Spinal cord (tissue), 10 donors: ENCODE data around the gene DLGAP3. TPM values are rescaled to one million over a fixed set of nuclear protein-coding genes. Genes with fewer than 3 reads are reported as not detected.

Source experiments
- DNase-seq, 6 donors: peaks; one replicate each; pipeline versions ENCODE4 v3.0.0 to v3.0.0-alpha.2; 2013 to 2015; ENCODE audit warnings: low spot score in 6 of 6, low read depth in 4 of 6
- H3K27ac ChIP-seq: one replicate; pipeline ENCODE4 v1.5.1; 2013; ENCODE audit warnings: low read depth, low read length, control low read depth
- H3K27me3 ChIP-seq: one replicate; pipeline ENCODE4 v1.6.1; 2013; ENCODE audit warnings: low read length; ENCODE audit not compliant: control insufficient read depth, insufficient read depth
- H3K36me3 ChIP-seq: one replicate; pipeline ENCODE4 v1.6.1; 2013; ENCODE audit warnings: low read length; ENCODE audit not compliant: control insufficient read depth, insufficient read depth
- H3K4me1 ChIP-seq: one replicate; pipeline ENCODE4 v1.6.1; 2013; ENCODE audit warnings: low read length; ENCODE audit not compliant: control insufficient read depth, insufficient read depth
- H3K4me3 ChIP-seq: one replicate; pipeline ENCODE4 v1.5.1; 2013; ENCODE audit warnings: low read depth, low read length, control low read depth
- H3K9me3 ChIP-seq: one replicate; pipeline ENCODE4 v1.6.1; 2013; ENCODE audit warnings: low read length; ENCODE audit not compliant: control insufficient read depth, insufficient read depth
- WGBS: methylation state at CpG from one replicate; pipeline ENCODE4 v1.1.5; 2013; ENCODE audit warnings: missing lambda C conversion rate; ENCODE audit not compliant: insufficient coverage; 5-methylcytosine and 5-hydroxymethylcytosine counted together
- polyA plus RNA-seq, 2 donors: library from polyadenylated mRNA; unstranded; fragments of 120-200 nt; gene quantifications; one replicate each; pipeline ENCODE4 v1.2.1, GENCODE V29; 2013; ENCODE audit not compliant: insufficient read length in 2 of 2
- total RNA-seq, 2 donors: library from RNA; depleted of rRNA in 1 of 2; stranded (reverse); fragments of 120-200 nt in 1 of 2; fragments of >200 nt in 1 of 2; gene quantifications; one replicate each; pipeline versions ENCODE4 v1.2.3 to v1.2.4, GENCODE V29; 2013 to 2014
- donor health status: healthy.

DLGAP3 gene
- total and polyA plus RNA-seq, 4 donors = 5.2 to 41.1 (median 22.9) TPM

DNA sequence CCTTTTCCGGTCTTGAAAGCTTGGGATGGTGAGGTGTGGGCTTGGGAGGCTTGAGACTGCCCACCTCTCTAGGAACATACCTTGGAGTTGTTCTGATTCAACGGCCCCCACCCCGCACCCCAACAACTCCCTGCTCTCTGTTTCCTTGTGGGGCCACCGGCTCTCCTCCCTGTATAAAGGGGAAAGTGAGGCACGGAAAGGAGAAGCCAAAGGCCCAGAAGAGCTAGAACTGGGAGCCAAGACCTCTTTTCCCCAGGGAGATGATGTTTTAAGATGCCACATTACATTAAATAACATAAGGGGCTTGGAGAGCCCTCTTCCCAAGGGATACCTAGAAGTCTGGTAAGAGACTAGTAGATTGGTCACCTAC lies 1.2 kb upstream of the DLGAP3 start:
- H3K27me3 ChIP-seq = peaks cover 17% of the 10 kb centered on the region
- peaks cover 23% of the 10 kb centered on the region for H3K4me1 ChIP-seq
- no peaks in the 10 kb centered on the region for H3K9me3 ChIP-seq
- WGBS = no CpG with 5 or more reads among the region's 5 CpGs
- H3K4me3 ChIP-seq = no peak overlapping the region
- no peak overlapping the region for H3K27ac ChIP-seq
- DNase-seq = no peak
- H3K36me3 ChIP-seq = no peaks in the 10 kb centered on the region

DNA sequence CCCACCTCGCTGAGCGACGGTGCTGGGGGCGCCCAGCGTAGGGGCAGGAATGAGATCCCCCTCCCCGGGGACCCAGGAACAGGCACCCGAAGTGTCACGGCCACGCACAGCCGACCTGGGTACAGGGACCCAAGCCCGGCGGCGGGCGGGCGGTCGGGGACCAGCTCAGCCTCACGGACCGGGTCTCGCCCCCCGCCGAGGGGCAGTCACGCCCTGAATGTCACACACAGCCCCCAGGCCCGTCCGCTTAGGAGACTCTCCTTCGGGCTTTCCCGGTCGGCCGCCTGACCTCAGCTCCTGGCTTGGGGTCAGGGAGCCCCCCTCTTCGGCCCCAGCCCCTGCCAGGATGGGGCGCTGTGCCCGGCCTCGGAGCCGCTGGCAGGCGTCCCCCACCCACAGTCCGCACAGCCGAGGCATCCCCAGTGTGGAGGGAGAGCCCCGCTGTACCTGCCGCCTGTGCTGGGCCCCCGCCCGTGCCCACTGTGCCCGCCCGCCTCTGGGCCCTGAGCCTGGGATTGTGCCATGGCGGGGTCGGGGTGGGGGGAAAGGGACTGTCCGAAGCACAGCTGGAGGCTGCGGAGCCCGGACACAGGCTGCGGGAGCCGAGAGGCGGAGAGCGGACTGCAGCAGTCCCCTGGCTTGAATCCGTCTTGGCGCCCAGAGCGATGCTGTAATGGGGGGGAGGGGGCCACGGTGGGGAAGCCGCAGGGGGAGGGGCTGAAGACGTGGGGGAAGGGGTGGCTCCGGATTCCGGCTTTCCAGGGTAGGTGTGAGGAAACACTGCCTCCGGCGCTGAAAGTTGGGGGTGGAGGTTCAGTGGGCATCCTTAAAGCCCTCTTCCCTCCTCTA lies 627 bp upstream of the DLGAP3 start:
- Histone ChIP-seq H3K27me3 (peaks cover 19% of the 10 kb centered on the region), H3K4me1 (peaks cover 29% of the 10 kb centered on the region), H3K36me3 (no peaks in the 10 kb centered on the region), H3K27ac (no peak overlapping the region), H3K9me3 (no peaks in the 10 kb centered on the region), H3K4me3 (peak overlapping the region; percentile 29)
- WGBS = under 1% methylated on average over 52 of the region's 61 CpGs
- DNase-seq = peak in 2 of 6 donors; percentile 38 to 80

DNA sequence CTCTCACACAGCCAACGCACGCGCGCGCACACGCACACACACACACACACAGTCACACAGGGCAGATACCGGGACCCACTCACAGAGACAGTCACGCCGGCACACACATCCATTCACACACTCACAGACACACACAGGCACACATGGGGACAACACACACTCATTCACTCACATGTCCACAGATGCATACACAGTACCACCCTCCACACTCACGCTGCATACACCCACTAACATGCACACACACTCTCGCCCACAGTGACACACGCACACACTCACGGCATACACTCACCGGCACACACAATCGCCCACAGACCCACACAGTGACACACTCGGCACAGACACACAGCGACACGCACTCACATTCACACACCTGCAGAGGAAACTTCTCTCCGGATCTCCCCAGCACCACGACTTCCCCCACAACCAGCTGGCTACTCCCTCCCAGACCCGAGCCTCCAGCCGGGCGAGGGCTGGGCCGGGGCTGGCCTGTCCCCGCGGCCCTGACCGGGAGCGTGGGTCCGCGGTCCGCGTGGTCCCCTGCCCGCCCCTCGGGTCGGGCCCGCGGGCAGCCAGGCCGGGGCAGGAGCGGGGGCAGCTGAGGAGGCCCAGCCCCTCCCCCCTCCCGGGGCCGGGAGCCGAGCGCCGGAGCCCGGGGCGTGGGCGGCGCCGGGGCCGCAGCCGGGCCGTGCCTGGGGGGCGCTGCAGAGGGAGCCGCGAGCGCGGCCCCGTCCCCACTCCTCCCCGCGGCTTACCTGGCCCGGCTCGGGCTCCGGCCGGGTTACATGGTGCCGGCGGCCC lies 552 bp downstream of the DLGAP3 start:
- peaks cover 21% of the 10 kb centered on the region for H3K27me3 ChIP-seq
- no peaks in the 10 kb centered on the region for H3K36me3 ChIP-seq
- DNase-seq = peak in 2 of 6 donors; percentile 34 to 70
- peak overlapping the region; percentile 41 for H3K4me3 ChIP-seq
- H3K9me3 ChIP-seq = no peaks in the 10 kb centered on the region
- peaks cover 33% of the 10 kb centered on the region for H3K4me1 ChIP-seq
- 2% methylated on average over 66 of the region's 66 CpGs for WGBS
- H3K27ac ChIP-seq = no peak overlapping the region

DNA sequence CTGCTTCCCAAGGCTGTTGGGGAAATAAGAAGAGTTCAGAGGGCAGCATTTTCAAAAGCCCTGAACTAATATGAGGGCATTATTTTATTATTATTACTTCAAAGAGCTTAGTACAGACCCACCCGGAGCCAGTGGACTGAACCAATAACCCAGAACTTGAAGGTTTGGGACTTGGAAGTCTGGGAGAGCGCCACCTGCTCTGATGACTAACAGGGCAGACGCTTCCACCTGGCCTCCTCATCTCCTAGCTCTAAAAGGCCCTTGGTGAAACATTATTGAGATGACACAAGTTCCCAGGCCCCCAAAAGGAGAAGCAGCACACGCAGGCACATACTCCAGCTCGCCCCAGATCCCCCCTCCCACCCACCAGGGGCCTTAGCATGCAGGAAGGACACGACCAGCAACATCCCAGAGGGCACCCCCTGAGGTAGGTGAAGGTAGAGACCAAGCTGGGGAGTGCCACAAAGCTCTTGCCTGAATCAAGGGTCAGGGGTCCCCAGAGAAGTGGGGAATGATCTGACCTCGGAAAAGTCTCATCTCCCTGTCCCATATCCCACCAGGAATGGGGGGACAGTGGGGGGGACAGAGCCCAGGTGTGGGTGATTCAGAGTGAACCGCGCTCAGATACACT lies 1.3 kb downstream of the DLGAP3 start:
- DNase-seq = no peak
- WGBS = 22% methylated on average over 5 of the region's 9 CpGs
- H3K4me1 ChIP-seq = peaks cover 33% of the 10 kb centered on the region
- no peak overlapping the region for H3K27ac ChIP-seq
- H3K27me3 ChIP-seq = peaks cover 21% of the 10 kb centered on the region
- no peaks in the 10 kb centered on the region for H3K9me3 ChIP-seq
- H3K4me3 ChIP-seq = peak overlapping the region; percentile 41
- no peaks in the 10 kb centered on the region for H3K36me3 ChIP-seq

DNA sequence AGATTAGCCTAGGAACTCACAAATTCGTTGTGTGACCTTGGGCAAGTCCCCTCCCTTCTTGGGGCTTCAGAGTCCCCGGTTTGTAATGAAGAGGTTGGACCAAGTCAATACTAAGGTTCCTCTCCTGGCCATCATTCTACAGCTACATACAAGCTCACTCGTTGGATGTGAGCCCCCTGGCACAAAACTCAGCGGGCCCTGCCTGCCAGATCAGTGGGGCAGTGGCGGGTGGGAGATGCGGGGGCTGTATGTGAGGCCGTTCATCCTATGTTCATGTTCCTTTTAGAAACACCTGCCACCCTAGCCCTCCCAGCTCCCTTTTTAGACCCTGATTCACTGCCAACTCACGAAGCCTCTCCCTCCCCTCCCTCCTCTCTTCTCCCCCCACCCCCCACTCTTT lies 2.1 kb downstream of the DLGAP3 start:
- Histone ChIP-seq H3K9me3 (no peaks in the 10 kb centered on the region), H3K27me3 (peaks cover 21% of the 10 kb centered on the region), H3K4me3 (no peak overlapping the region), H3K36me3 (no peaks in the 10 kb centered on the region), H3K4me1 (peaks cover 33% of the 10 kb centered on the region), H3K27ac (no peak overlapping the region)
- WGBS = 52% methylated on average over 2 of the region's 8 CpGs
- peak in 1 of 6 donors; percentile 21 for DNase-seq

DNA sequence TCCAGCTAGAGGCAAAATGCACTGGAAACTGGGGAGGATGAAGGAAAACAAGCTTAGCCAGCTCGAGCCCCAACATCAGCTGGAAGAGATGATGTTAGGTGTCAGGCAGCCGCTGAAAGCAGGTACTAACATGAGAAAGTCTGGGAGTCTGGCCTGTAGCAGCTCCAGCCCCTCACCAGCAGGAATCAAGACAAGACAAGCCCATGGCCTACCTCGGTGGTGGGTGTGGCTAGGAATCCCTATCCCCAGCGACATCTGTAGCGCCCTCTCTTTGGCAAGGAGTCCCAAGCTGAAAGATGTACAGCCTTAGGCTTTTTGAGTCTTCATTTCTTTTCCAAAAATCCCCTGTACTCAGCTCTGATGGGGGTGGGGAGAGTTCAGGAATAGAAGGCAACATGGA lies 2.6 kb downstream of the DLGAP3 start:
- 41% methylated on average over 3 of the region's 5 CpGs for WGBS
- Histone ChIP-seq H3K4me3 (no peak overlapping the region), H3K4me1 (peaks cover 33% of the 10 kb centered on the region), H3K9me3 (no peaks in the 10 kb centered on the region), H3K27ac (no peak overlapping the region), H3K27me3 (peaks cover 21% of the 10 kb centered on the region), H3K36me3 (no peaks in the 10 kb centered on the region)
- no peak for DNase-seq

DNA sequence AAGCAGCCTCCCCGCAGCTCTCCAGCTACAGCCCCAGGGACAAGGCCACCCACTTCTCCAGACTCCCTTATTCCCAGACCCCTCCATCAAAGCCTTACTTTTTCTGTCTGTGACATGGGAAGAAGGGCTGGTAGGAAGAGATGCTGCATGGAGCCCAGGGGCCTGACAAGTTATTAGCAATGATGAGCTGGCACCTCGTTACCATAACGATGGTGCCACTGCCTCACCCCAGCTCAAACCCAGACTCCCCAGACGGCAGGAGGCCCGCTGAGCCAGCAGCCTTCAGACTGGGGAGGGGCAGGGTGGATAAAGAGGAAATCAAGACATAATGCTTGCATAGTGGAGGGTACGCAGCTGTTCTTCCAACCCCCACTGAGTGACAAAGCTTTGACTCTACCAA lies 3.3 kb downstream of the DLGAP3 start:
- peaks cover 33% of the 10 kb centered on the region for H3K4me1 ChIP-seq
- WGBS = 40% methylated on average over 2 of the region's 6 CpGs
- H3K27me3 ChIP-seq = peaks cover 21% of the 10 kb centered on the region
- H3K36me3 ChIP-seq = no peaks in the 10 kb centered on the region
- H3K4me3 ChIP-seq = no peak overlapping the region
- no peak overlapping the region for H3K27ac ChIP-seq
- H3K9me3 ChIP-seq = no peaks in the 10 kb centered on the region
- peak in 1 of 6 donors; percentile 24 for DNase-seq

DNA sequence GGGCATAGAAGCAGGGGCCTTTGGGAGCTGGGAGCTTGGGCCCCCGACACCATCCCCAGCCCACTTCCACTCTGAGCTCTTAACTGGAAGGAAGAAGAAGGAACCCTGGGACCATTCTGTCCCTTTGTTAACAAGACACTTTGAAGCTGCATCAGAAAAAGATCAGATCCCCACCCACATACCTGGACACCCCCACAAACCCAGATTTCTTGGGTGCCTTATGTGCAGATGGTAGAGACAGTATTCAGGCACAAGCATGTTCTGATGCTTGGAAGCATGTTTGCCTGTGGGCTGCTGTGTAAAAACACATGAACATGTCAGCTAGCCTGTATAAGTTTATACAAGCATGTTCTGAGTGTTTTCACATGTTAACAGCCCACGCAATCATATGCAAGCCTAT lies 3.7 kb downstream of the DLGAP3 start:
- peaks cover 21% of the 10 kb centered on the region for H3K27me3 ChIP-seq
- H3K9me3 ChIP-seq = no peaks in the 10 kb centered on the region
- H3K4me1 ChIP-seq = peaks cover 33% of the 10 kb centered on the region
- WGBS = 85% methylated on average over 2 of the region's 2 CpGs
- H3K36me3 ChIP-seq = no peaks in the 10 kb centered on the region
- no peak overlapping the region for H3K4me3 ChIP-seq
- no peak overlapping the region for H3K27ac ChIP-seq
- DNase-seq = no peak

DNA sequence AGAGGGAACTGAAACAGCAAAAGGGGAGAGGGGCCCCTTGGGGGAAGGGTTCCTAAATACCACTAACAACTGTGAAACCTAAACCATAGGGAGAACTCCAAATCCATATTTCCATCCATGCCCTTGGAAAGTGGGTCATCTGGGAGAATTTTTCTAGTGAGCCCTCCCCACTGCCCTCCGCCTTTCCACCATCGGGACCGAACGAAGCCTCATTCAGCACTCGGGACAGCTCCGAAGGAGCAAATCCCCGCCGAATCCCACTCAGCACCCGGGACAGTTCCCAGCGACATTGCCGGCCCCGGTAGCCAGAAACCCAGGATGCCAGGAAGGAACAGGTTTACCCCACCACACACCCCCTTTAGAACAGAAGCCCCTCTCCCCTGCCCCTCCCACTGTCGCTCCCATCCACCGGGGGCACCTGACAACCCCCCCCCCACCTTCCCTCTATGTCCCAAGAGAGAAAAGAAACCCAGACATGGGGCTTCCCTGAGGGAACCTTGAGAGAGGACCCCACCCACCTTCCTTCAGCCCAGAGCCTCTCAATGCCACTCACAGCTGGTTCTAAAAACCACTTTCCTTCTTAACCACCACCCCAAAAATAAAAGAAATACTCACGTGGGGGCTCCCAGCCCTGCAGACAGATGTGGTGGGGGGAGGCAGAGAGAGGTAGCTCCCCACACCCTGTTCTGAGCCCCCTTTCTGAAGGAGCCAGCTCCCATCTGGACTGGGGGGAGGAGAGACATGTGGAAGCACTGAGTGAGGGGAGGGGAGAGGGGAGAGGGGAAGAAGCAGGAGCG lies 4.5 kb downstream of the DLGAP3 start:
- Histone ChIP-seq H3K4me3 (no peak overlapping the region), H3K27ac (no peak overlapping the region), H3K4me1 (peaks cover 29% of the 10 kb centered on the region), H3K36me3 (no peaks in the 10 kb centered on the region), H3K9me3 (no peaks in the 10 kb centered on the region), H3K27me3 (peaks cover 18% of the 10 kb centered on the region)
- DNase-seq = peak in 2 of 6 donors; percentile 20 to 77
- 17% methylated on average over 14 of the region's 16 CpGs for WGBS
